ENCODE results near the gene IFIT3. TPM values are rescaled to one million over a fixed set of nuclear protein-coding genes. Genes with fewer than 3 reads are reported as not detected.
"Not testable (repeated sequence)": the region's sequence is repeated elsewhere in the genome, so short reads cannot be mapped to it uniquely, and the experiment has no call there.

The IFIT3 gene
- total RNA-seq, 4 donors from 2014 or later: 10.6 to 16.4 (median 13.7) TPM

GRCh38 chr10:89281606-89282395, 46.0 kb upstream of the IFIT3 start:
- H3K4me3 ChIP-seq: no peak overlapping the region
- no peaks in the 10 kb centered on the region for H3K36me3 ChIP-seq
- no peak for TF ChIP-seq CTCF (IDR thresholded peaks at IDR 0.05)
- TF ChIP-seq POLR2A (IDR thresholded peaks at IDR 0.05): no peak
- H3K27me3 ChIP-seq: no peaks in the 10 kb centered on the region
- no peaks in the 10 kb centered on the region for H3K9me3 ChIP-seq
- peaks cover 0 to 5% (median 0%) of the 10 kb centered on the region in 4 donors for H3K4me1 ChIP-seq
- DNase-seq: no peak
- H3K27ac ChIP-seq: no peak overlapping the region

GRCh38 chr10:89283025-89283935, 44.5 kb upstream of the IFIT3 start:
- Histone ChIP-seq H3K4me1 (peaks cover 0 to 5% (median 0%) of the 10 kb centered on the region in 4 donors), H3K36me3 (no peaks in the 10 kb centered on the region), H3K27ac (peak overlapping the region; percentile 1 to 76 (median 39)), H3K4me3 (no peak overlapping the region), H3K27me3 (no peaks in the 10 kb centered on the region), H3K9me3 (no peaks in the 10 kb centered on the region)
- TF ChIP-seq CTCF (IDR thresholded peaks at IDR 0.05): no peak
- TF ChIP-seq POLR2A (IDR thresholded peaks at IDR 0.05): no peak
- DNase-seq: no peak

GRCh38 chr10:89283936-89284475, 43.8 kb upstream of the IFIT3 start:
- peak in 1 of 3 donors; percentile 58 for DNase-seq
- Histone ChIP-seq H3K4me1 (peaks cover 0 to 5% (median 0%) of the 10 kb centered on the region in 4 donors), H3K36me3 (no peaks in the 10 kb centered on the region), H3K27me3 (no peaks in the 10 kb centered on the region), H3K4me3 (no peak overlapping the region), H3K27ac (peak overlapping the region; percentile 1 to 76 (median 39)), H3K9me3 (no peaks in the 10 kb centered on the region)
- TF ChIP-seq POLR2A (IDR thresholded peaks at IDR 0.05) (no peak), CTCF (IDR thresholded peaks at IDR 0.05) (no peak)

GRCh38 chr10:89284711-89285110, 43.1 kb upstream of the IFIT3 start:
- DNase-seq, H3K4me3 ChIP-seq, H3K9me3 ChIP-seq, H3K4me1 ChIP-seq, H3K27me3 ChIP-seq, H3K36me3 ChIP-seq: not testable (repeated sequence)
- H3K27ac ChIP-seq: peak overlapping the region in 3 of 4 donors; percentile 2 to 76 (median 9)

- H3K9me3 ChIP-seq, H3K27me3 ChIP-seq, H3K36me3 ChIP-seq, H3K4me1 ChIP-seq, DNase-seq, H3K4me3 ChIP-seq: not testable (repeated sequence)
- peak overlapping the region in 1 of 4 donors; percentile 76 for H3K27ac ChIP-seq
Measured at GRCh38 chr10:89285303-89285702, 42.5 kb upstream of the IFIT3 start.

- no peak for DNase-seq
- Histone ChIP-seq H3K4me3 (no peak overlapping the region), H3K9me3 (no peaks in the 10 kb centered on the region), H3K27me3 (no peaks in the 10 kb centered on the region), H3K36me3 (no peaks in the 10 kb centered on the region), H3K4me1 (no peaks in the 10 kb centered on the region), H3K27ac (no peak overlapping the region)
- no peak for TF ChIP-seq POLR2A (IDR thresholded peaks at IDR 0.05)
Measured at GRCh38 chr10:89294721-89295239, 33.0 kb upstream of the IFIT3 start.
